Caco-2 (cell line): ENCODE results near the gene TMEM45B. TPM values are rescaled to one million over a fixed set of nuclear protein-coding genes. Genes with fewer than 3 reads are reported as not detected.

ENCODE experiments used
- BruUV-seq: library from RNA; stranded (reverse); fragments of 400-500 nt; replicated peaks from 2 replicates; lab custom pipeline; 2021; lab: Mats Ljungman, UMichigan
- CTCF ChIA-PET: fragments of 300-600 bp; sonication (Branson Sonifier 250); formaldehyde crosslinking; loops from one replicate; lab custom pipeline; 2022; ENCODE audit warnings: antibody characterized with exemption; lab: Charles Lee
- POLR2A ChIA-PET: fragments of 300-600 bp; sonication (Branson Sonifier 250); formaldehyde crosslinking; loops from one replicate; lab custom pipeline; 2022; ENCODE audit warnings: antibody characterized with exemption; lab: Charles Lee
- DNase-seq, 2 experiments: peaks; one replicate each; pipeline versions ENCODE4 v3.0.0 to v3.0.0-alpha.2; 2020 to 2022
- H3K27me3 ChIP-seq: replicated peaks from 2 replicates; pipeline ENCODE4 v1.6.0; 2011; ENCODE audit warnings: low read length; ENCODE audit not compliant: control insufficient read depth, insufficient read depth
- H3K36me3 ChIP-seq: 2 replicates; pipeline ENCODE4 v1.5.1; 2011; ENCODE audit warnings: low read length; ENCODE audit not compliant: control insufficient read depth, insufficient read depth
- H3K4me1 ChIP-seq: fragments of 250-450 bp; sonication (Bioruptor Pico); 2 replicates; pipeline ENCODE4 v1.5.1; 2020; ENCODE audit warnings: mild to moderate bottlenecking
- H3K4me3 ChIP-seq: 2 replicates; pipeline ENCODE4 v1.5.1; 2011; ENCODE audit warnings: low read depth, mild to moderate bottlenecking, control low read depth, low read length
- H3K9me3 ChIP-seq: fragments of 250-450 bp; sonication (Bioruptor Pico); 2 replicates; pipeline ENCODE4 v1.5.1; 2020; ENCODE audit warnings: mild to moderate bottlenecking, moderate library complexity
- H3K27ac Mint-ChIP-seq: one replicate; pipeline ENCODE4 v1.8.0; 2022; ENCODE audit warnings: mixed read lengths; ENCODE audit not compliant: unreplicated experiment
- H3K27me3 Mint-ChIP-seq: one replicate; pipeline ENCODE4 v1.8.0; 2022; ENCODE audit warnings: mixed read lengths; ENCODE audit not compliant: insufficient read depth, unreplicated experiment
- H3K36me3 Mint-ChIP-seq: one replicate; pipeline ENCODE4 v1.8.0; 2022; ENCODE audit warnings: mild to moderate bottlenecking, mixed read lengths; ENCODE audit not compliant: insufficient read depth, unreplicated experiment
- H3K4me1 Mint-ChIP-seq: one replicate; pipeline ENCODE4 v1.8.0; 2022; ENCODE audit warnings: low read depth, mixed read lengths; ENCODE audit not compliant: unreplicated experiment
- H3K4me3 Mint-ChIP-seq: one replicate; pipeline ENCODE4 v1.8.0; 2022; ENCODE audit warnings: mild to moderate bottlenecking, moderate library complexity, mixed read lengths; ENCODE audit not compliant: unreplicated experiment
- H3K9me3 Mint-ChIP-seq: one replicate; pipeline ENCODE4 v1.8.0; 2022; ENCODE audit warnings: mixed read lengths; ENCODE audit not compliant: unreplicated experiment
- CTCF ChIP-seq, 2 experiments: fragments of 200-600 bp in 1 of 2; IDR thresholded peaks; 1 replicate in 1 of 2; 2 replicates in 1 of 2; pipeline versions ENCODE4 v1.5.1 to v1.8.0; 2011 to 2022; ENCODE audit warnings: antibody characterized with exemption in 1 of 2, control low read depth in 1 of 2, inconsistent platforms in 1 of 2, low read depth in 1 of 2, low read length in 1 of 2, mild to moderate bottlenecking in 1 of 2, moderate library complexity in 1 of 2; ENCODE audit not compliant: insufficient read depth in 1 of 2, severe bottlenecking in 1 of 2, unreplicated experiment in 1 of 2
- intact Hi-C: fragments of 100-400 bp; cut with micrococcal nuclease; formaldehyde crosslinking; loops from one replicate; pipeline ENCODE4 v1.10.0; 2022; ENCODE audit not compliant: unreplicated experiment
- total RNA-seq: library from RNA; stranded (reverse); gene quantifications from 2 replicates; pipeline ENCODE4 v1.2.3, GENCODE V29; 2022

The TMEM45B gene
- total RNA-seq, 1 experiment from 2014 or later = 60.0 TPM

- Mint-ChIP-seq H3K4me1 (peaks cover 54% of the 10 kb centered on the region), H3K4me3 (no peak overlapping the region), H3K36me3 (peaks cover 24% of the 10 kb centered on the region), H3K27me3 (no peaks in the 10 kb centered on the region), H3K9me3 (no peaks in the 10 kb centered on the region), H3K27ac (peak overlapping the region; percentile 9)
- ChIA-PET CTCF (no interaction called here), POLR2A (no interaction called here)
- Histone ChIP-seq H3K27me3 (no peaks in the 10 kb centered on the region), H3K36me3 (peaks cover 2% of the 10 kb centered on the region; the same call in 1 of the 2 replicates), H3K4me1 (peaks cover 40% of the 10 kb centered on the region), H3K9me3 (no peaks in the 10 kb centered on the region), H3K4me3 (no peak overlapping the region)
- DNase-seq = peak in 1 of 2 experiments; percentile 73
- intact Hi-C loops = no loop called here
- no TSS peak for BruUV-seq
- TF ChIP-seq CTCF (IDR thresholded peaks at IDR 0.05; ENCODE audit: insufficient read depth in 1 of 2, low read depth in 1 of 2, low read length in 1 of 2, severe bottlenecking in 1 of 2, unreplicated experiment in 1 of 2) = no peak
Measured at GRCh38 chr11:129849447-129850130, 33.9 kb downstream of the TMEM45B start.

GRCh38 chr11:129852125-129852740 is 36.6 kb downstream of the TMEM45B start:
- Mint-ChIP-seq H3K4me1 (peaks cover 49% of the 10 kb centered on the region), H3K27me3 (no peaks in the 10 kb centered on the region), H3K4me3 (no peak overlapping the region), H3K9me3 (no peaks in the 10 kb centered on the region), H3K36me3 (peaks cover 41% of the 10 kb centered on the region), H3K27ac (no peak overlapping the region)
- no peak for TF ChIP-seq CTCF (IDR thresholded peaks at IDR 0.05; ENCODE audit: insufficient read depth in 1 of 2, low read depth in 1 of 2, low read length in 1 of 2, severe bottlenecking in 1 of 2, unreplicated experiment in 1 of 2)
- no peak for DNase-seq
- POLR2A ChIA-PET = no interaction called here
- no TSS peak for BruUV-seq
- CTCF ChIA-PET = no interaction called here
- intact Hi-C loops = no loop called here
- H3K9me3 ChIP-seq = no peaks in the 10 kb centered on the region
- no peak overlapping the region for H3K4me3 ChIP-seq
- H3K27me3 ChIP-seq = no peaks in the 10 kb centered on the region
- peaks cover 25% of the 10 kb centered on the region for H3K4me1 ChIP-seq
- H3K36me3 ChIP-seq = peaks cover 2% of the 10 kb centered on the region; the same call in 1 of the 2 replicates

GRCh38 chr11:129853518-129854231 is 38.0 kb downstream of the TMEM45B start:
- Histone ChIP-seq H3K4me3 (no peak overlapping the region), H3K9me3 (no peaks in the 10 kb centered on the region), H3K4me1 (peaks cover 21% of the 10 kb centered on the region), H3K36me3 (peaks cover 2% of the 10 kb centered on the region; the same call in 1 of the 2 replicates), H3K27me3 (no peaks in the 10 kb centered on the region)
- Mint-ChIP-seq H3K9me3 (no peaks in the 10 kb centered on the region), H3K4me3 (no peak overlapping the region), H3K27ac (peak overlapping the region; percentile 67), H3K36me3 (peaks cover 53% of the 10 kb centered on the region), H3K4me1 (peaks cover 55% of the 10 kb centered on the region), H3K27me3 (no peaks in the 10 kb centered on the region)
- ChIA-PET CTCF (interaction anchor here (0.5 to 1.0 kb wide), 3 partner anchors 30 to 66 kb away, joined by 3 to 11 read pairs (median 5); no protein-coding TSS in a partner anchor), POLR2A (interaction anchor here (0.9 to 1.0 kb wide), 2 partner anchors 38 to 39 kb away, joined by 3 to 4 read pairs; partner anchors contain the start of gene TMEM45B)
- TF ChIP-seq CTCF (IDR thresholded peaks at IDR 0.05; ENCODE audit: insufficient read depth in 1 of 2, low read depth in 1 of 2, low read length in 1 of 2, severe bottlenecking in 1 of 2, unreplicated experiment in 1 of 2) = no peak
- intact Hi-C loops = loop anchor here (1.0 kb wide), 1 partner anchor 8 kb away; no protein-coding TSS in a partner anchor
- peak; percentile 34 to 38 for DNase-seq
- no TSS peak for BruUV-seq
